HepG2 (cell line): Measurements from ENCODE around the gene SOX4. TPM values are rescaled to one million over a fixed set of nuclear protein-coding genes. Genes with fewer than 3 reads are reported as not detected.

Experiments used
- ATAC-seq: fragments of 200-7000 bp; cut with Tn5 transposase; 3 replicates; pipeline ENCODE4 v1.9.1; 2020; ENCODE audit warnings: mild to moderate bottlenecking, moderate library complexity
- BruUV-seq: library from RNA; stranded (reverse); fragments of 400-500 nt; replicated peaks from 2 replicates; lab custom pipeline; 2021; lab: Mats Ljungman, UMichigan
- CTCF ChIA-PET: fragments of 300-600 bp; formaldehyde crosslinking; extraction: SDS; loops from one replicate; lab custom pipeline; 2021; ENCODE audit warnings: low total read pairs, inconsistent platforms, low intra/inter-chr PET ratio; lab: Yijun Ruan, JAX
- POLR2A ChIA-PET: fragments of 350-600 bp; sonication (Branson Sonifier 250); formaldehyde crosslinking; loops from one replicate; lab custom pipeline; 2020; ENCODE audit warnings: antibody characterized with exemption, inconsistent platforms; lab: Yijun Ruan, JAX
- DNase-seq: peaks from one replicate; pipeline ENCODE4 v3.0.0-alpha.2; 2015; ENCODE audit warnings: low spot score
- FAIRE-seq: peaks from 3 replicates; lab custom pipeline; 2011; peaks lifted over from hg19 to GRCh38; lab: Jason Lieb, UNC
- H2AFZ ChIP-seq: one replicate; pipeline ENCODE4 v1.6.1; 2011; ENCODE audit warnings: low read length, inconsistent platforms
- H3K27ac ChIP-seq: fragments of 300-600 bp; 3 replicates; pipeline ENCODE4 v1.8.0; 2011; ENCODE audit warnings: mixed run types, mild to moderate bottlenecking, mixed read lengths, low read length, inconsistent platforms; ENCODE audit not compliant: insufficient read depth; ENCODE audit errors: extremely low read length
- H3K27me3 ChIP-seq, 2 experiments: fragments of 200-600 bp in 1 of 2; 2 replicates in 1 of 2; 3 replicates in 1 of 2; pipeline versions ENCODE4 v1.6.0 to v1.8.0; 2011; ENCODE audit warnings: low read length in 2 of 2, mild to moderate bottlenecking in 2 of 2, moderate library complexity in 2 of 2, inconsistent platforms in 1 of 2; ENCODE audit not compliant: insufficient read depth in 2 of 2, control insufficient read depth in 1 of 2
- H3K36me3 ChIP-seq, 2 experiments: fragments of 200-600 bp in 1 of 2; replicated peaks in 1 of 2; 2 replicates in 1 of 2; 3 replicates in 1 of 2; pipeline versions ENCODE4 v1.5.1 to v1.8.0; 2011; ENCODE audit warnings: low read length in 2 of 2, inconsistent platforms in 1 of 2; ENCODE audit not compliant: insufficient read depth in 2 of 2, control insufficient read depth in 1 of 2
- H3K4me1 ChIP-seq: 2 replicates; pipeline ENCODE4 v1.5.1; 2012; ENCODE audit warnings: low read length, inconsistent platforms; ENCODE audit not compliant: insufficient read depth
- H3K4me2 ChIP-seq: 2 replicates; pipeline ENCODE4 v1.6.0; 2011; ENCODE audit warnings: low read depth, low read length, inconsistent platforms
- H3K4me3 ChIP-seq, 3 experiments: fragments of 200-600 bp in 1 of 3; sonication (generic), shearing (Covaris generic) in 1 of 3; replicated peaks in 1 of 3; 2 replicates each; pipeline ENCODE4 v1.5.1; 2011 to 2016; ENCODE audit warnings: low read length in 3 of 3, inconsistent platforms in 2 of 3, low read depth in 2 of 3, mild to moderate bottlenecking in 2 of 3, control low read depth in 1 of 3, mixed read lengths in 1 of 3; ENCODE audit not compliant: insufficient read depth in 1 of 3
- H3K79me2 ChIP-seq: one replicate; pipeline ENCODE4 v1.6.1; 2011; ENCODE audit warnings: low read length, inconsistent platforms; ENCODE audit not compliant: insufficient read depth
- H3K9ac ChIP-seq: 2 replicates; pipeline ENCODE4 v1.6.0; 2011; ENCODE audit warnings: mild to moderate bottlenecking, low read depth, low read length, inconsistent platforms; ENCODE audit not compliant: insufficient read depth
- H3K9me3 ChIP-seq: 2 replicates; pipeline ENCODE4 v1.5.1; 2012; ENCODE audit warnings: mild to moderate bottlenecking, low read length
- H4K20me1 ChIP-seq: 2 replicates; pipeline ENCODE4 v1.6.0; 2011; ENCODE audit warnings: inconsistent platforms, mild to moderate bottlenecking, low read length, moderate library complexity; ENCODE audit not compliant: insufficient read depth
- AGO2 ChIP-seq: fragments of 200-400 bp; formaldehyde crosslinking; optimal IDR thresholded peaks from 2 replicates; pipeline ENCODE3; 2017; ENCODE audit warnings: mild to moderate bottlenecking, low read depth, low read length, moderate library complexity
- ESRRA ChIP-seq: sonication (generic); formaldehyde crosslinking; IDR thresholded peaks from 2 replicates; pipeline ENCODE4 v1.5.1; 2020; ENCODE audit warnings: mild to moderate bottlenecking, low read depth, missing genetic modification reagents
- FOSL2 ChIP-seq: sonication (generic); formaldehyde crosslinking; IDR thresholded peaks from 2 replicates; pipeline ENCODE4 v1.4.0; 2020; ENCODE audit warnings: missing genetic modification reagents
- HNF4A ChIP-seq: sonication (generic); formaldehyde crosslinking; IDR thresholded peaks from 2 replicates; pipeline ENCODE4 v1.4.0; 2020; ENCODE audit warnings: missing genetic modification reagents
- NCOA2 ChIP-seq: sonication (generic); formaldehyde crosslinking; IDR thresholded peaks from 2 replicates; pipeline ENCODE4 v1.8.0; 2022; ENCODE audit warnings: inconsistent platforms
- NFE2 ChIP-seq: sonication (generic); formaldehyde crosslinking; IDR thresholded peaks from 2 replicates; pipeline ENCODE4 v1.4.0; 2020; ENCODE audit warnings: missing genetic modification reagents
- POLR2AphosphoS2 ChIP-seq: IDR thresholded peaks from 2 replicates; pipeline ENCODE4 v1.6.1; 2011; ENCODE audit warnings: low read depth, low read length, improper control_type of control experiment
- RARA ChIP-seq: IDR thresholded peaks from 2 replicates; pipeline ENCODE4 v1.6.1; 2016; ENCODE audit warnings: missing genetic modification reagents, missing compliant biosample characterization
- SMAD3 ChIP-seq: sonication (generic); formaldehyde crosslinking; IDR thresholded peaks from 2 replicates; pipeline ENCODE4 v1.4.0; 2020; ENCODE audit warnings: missing genetic modification reagents
- ZNF160 ChIP-seq: sonication (generic); formaldehyde crosslinking; IDR thresholded peaks from 2 replicates; pipeline ENCODE4 v1.8.0; 2022; ENCODE audit warnings: mild to moderate bottlenecking, inconsistent platforms, missing genetic modification reagents
- ZNF256 ChIP-seq: sonication (generic); formaldehyde crosslinking; conservative IDR thresholded peaks from 2 replicates; pipeline ENCODE4 v1.4.0; 2020; ENCODE audit warnings: missing genetic modification reagents
- ZNF367 ChIP-seq: sonication (generic); formaldehyde crosslinking; IDR thresholded peaks from 2 replicates; pipeline ENCODE4 v1.4.0; 2020; ENCODE audit warnings: missing genetic modification reagents, borderline replicate concordance
- ZNF546 ChIP-seq: sonication (generic); formaldehyde crosslinking; conservative IDR thresholded peaks from 2 replicates; pipeline ENCODE4 v1.8.1; 2023; ENCODE audit warnings: mild to moderate bottlenecking, missing genetic modification reagents
- ZNF720 ChIP-seq: sonication (generic); formaldehyde crosslinking; IDR thresholded peaks from 2 replicates; pipeline ENCODE4 v1.4.0; 2020; ENCODE audit warnings: missing genetic modification reagents
- ZNF75D ChIP-seq: sonication (generic); formaldehyde crosslinking; IDR thresholded peaks from 2 replicates; pipeline ENCODE4 v1.8.1; 2023; ENCODE audit warnings: missing genetic modification reagents, mild to moderate bottlenecking, borderline replicate concordance
- WGBS: methylation state at CpG from one replicate; pipeline ENCODE4 v1.1.6; 2017; ENCODE audit warnings: low lambda C conversion rate; 5-methylcytosine and 5-hydroxymethylcytosine counted together
- in situ Hi-C: cut with HindIII; loops from 2 replicates; pipeline ENCODE4 v1.10.0; 2017; ENCODE audit warnings: low pct_unique_long_range_greater_than_20kb; ENCODE audit not compliant: extremely low pct_ligation_motif_present
- intact Hi-C: fragments of 100-400 bp; cut with micrococcal nuclease; formaldehyde crosslinking; loops from one replicate; pipeline ENCODE4 v1.10.0; 2022; ENCODE audit not compliant: unreplicated experiment
- polyA plus RNA-seq, 8 experiments: library from polyadenylated mRNA; depleted of rRNA in 3 of 8; stranded (reverse) in 7 of 8; unstranded in 1 of 8; fragments of >200 nt; fragmentation: Illumina TruSeq in 4 of 8; extraction: Trizol in 4 of 8; gene quantifications; 2 replicates each; pipeline versions ENCODE4 v1.2.1 to v1.2.3, GENCODE V29; 2011 to 2016; ENCODE audit warnings: low read depth in 4 of 8, missing spikeins in 1 of 8, mixed read lengths in 1 of 8; ENCODE audit not compliant: insufficient read depth in 1 of 8
- total RNA-seq, 5 experiments: library from RNA; depleted of rRNA; stranded (reverse); fragments of >200 nt; fragmentation: Illumina TruSeq; extraction: Trizol; gene quantifications; 2 replicates each; pipeline ENCODE4 v1.2.3, GENCODE V29; 2016; ENCODE audit warnings: low read depth in 1 of 5
- TF ChIP-seq, protein P1 (sequence below): sonication (generic); formaldehyde crosslinking; IDR thresholded peaks from 2 replicates; pipeline ENCODE4 v1.9.0; 2021; ENCODE audit warnings: missing genetic modification reagents, mild to moderate bottlenecking, borderline replicate concordance
- TF ChIP-seq, protein P2 (sequence below): IDR thresholded peaks from 2 replicates; pipeline ENCODE4 v1.6.1; 2018; ENCODE audit warnings: missing genetic modification reagents, mild to moderate bottlenecking, missing compliant biosample characterization

The SOX4 gene
- total and polyA plus RNA-seq, 2 of the 13 experiments (the other 11 are each of a cell fraction or from before 2014, with no cell fraction given), result 2.6 to 3.4 TPM

DNA sequence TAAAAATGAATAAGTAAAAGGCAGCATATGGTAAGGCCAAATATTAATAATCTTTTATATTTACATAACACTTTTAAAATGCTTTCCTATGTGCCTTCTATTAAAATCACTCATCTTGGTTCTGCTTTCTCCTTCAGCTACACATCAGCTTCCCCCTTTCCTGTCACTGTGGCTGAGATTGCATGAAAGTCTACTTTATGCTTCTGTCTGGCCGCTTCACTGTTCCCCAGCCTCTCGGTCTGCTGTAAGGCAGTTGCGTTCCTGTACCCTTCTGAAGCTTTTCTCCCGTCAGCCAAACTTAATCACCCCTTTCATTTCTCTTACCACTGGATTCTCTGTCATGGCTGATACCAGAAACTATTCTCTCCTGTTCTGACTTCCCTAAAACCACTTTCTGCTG is 34.6 kb downstream of the SOX4 start (continued):
- TF ChIP-seq ZNF546 (CRISPR knock-in tag), result no peak

DNA sequence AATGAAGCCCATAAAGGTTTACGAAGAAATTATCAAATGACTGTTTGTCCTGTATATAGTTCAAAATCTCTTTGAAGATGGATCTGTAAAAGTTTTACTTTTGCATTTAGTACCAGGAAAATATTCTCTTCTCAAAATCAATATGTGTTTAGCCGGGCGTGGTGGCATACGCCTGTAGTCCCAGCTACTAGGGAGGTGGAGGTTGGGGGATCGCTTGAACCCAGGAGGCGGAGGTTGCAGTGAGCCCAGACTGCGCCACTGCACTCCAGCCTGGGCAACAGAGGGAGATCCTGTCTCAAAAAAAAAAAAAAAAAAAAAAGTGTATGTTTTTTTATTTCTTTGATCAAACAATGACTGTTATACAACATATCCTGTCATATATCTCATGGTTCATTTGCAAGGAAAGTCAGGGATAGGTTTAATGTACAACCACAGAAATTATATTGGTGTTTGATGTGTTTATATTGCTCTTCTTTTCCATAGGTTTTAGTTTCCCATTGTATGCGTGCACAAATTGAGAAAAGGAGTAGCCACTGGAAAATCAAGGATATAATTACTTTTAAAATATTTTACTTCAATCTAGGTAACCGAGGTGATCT is 40.1 kb downstream of the SOX4 start:
- 81% methylated on average over 9 of the region's 9 CpGs for WGBS
- Histone ChIP-seq H3K36me3 (no peaks in the 10 kb centered on the region), H3K9me3 (no peaks in the 10 kb centered on the region), H3K4me3 (no peak overlapping the region), H3K27ac (no peak overlapping the region), H3K27me3 (no peaks in the 10 kb centered on the region; a peak in 1 of 5 replicates)
- ATAC-seq (no peak), FAIRE-seq (no peak)
- no TSS peak for BruUV-seq
- in situ Hi-C loops (no loop called here), intact Hi-C loops (no loop called here)
- CTCF ChIA-PET, result no interaction called here
- TF ChIP-seq POLR2AphosphoS2 (no peak), ZNF75D (CRISPR knock-in tag) (no peak), ZNF720 (no peak), ZNF367 (CRISPR knock-in tag) (no peak), AGO2 (no peak), SMAD3 (CRISPR knock-in tag) (no peak)
- TF ChIP-seq, all 625 proteins: peak for 0
- POLR2A ChIA-PET, result no interaction called here
- no peaks in the 10 kb centered on the region for H4K20me1 ChIP-seq
- H3K4me1 ChIP-seq, result peaks cover 6% of the 10 kb centered on the region; the same call in 1 of the 2 replicates
- H2AFZ ChIP-seq, result no peak overlapping the region
- no peak for DNase-seq
- H3K79me2 ChIP-seq, result no peaks in the 10 kb centered on the region
- H3K9ac ChIP-seq, result no peak overlapping the region
- H3K4me2 ChIP-seq, result no peak overlapping the region

- ATAC-seq (peak; percentile 46), DNase-seq (peak; percentile 30), FAIRE-seq (peak; percentile 21)
- Histone ChIP-seq H4K20me1 (no peaks in the 10 kb centered on the region), H3K4me1 (peaks cover 6% of the 10 kb centered on the region; the same call in 1 of the 2 replicates), H3K27me3 (no peaks in the 10 kb centered on the region; a peak in 1 of 5 replicates), H3K4me2 (no peak overlapping the region), H3K9ac (no peak overlapping the region), H3K4me3 (no peak overlapping the region), H3K79me2 (no peaks in the 10 kb centered on the region), H3K36me3 (no peaks in the 10 kb centered on the region), H3K27ac (no peak overlapping the region), H2AFZ (no peak overlapping the region), H3K9me3 (no peaks in the 10 kb centered on the region)
- intact Hi-C loops, result no loop called here
- 4% methylated on average over 4 of the region's 4 CpGs for WGBS
- POLR2A ChIA-PET, result no interaction called here
- CTCF ChIA-PET, result no interaction called here
- in situ Hi-C loops, result no loop called here
- BruUV-seq, result no TSS peak
- TF ChIP-seq NCOA2 (no peak), HNF4A (CRISPR knock-in tag) (peak; percentile 38; the same call in 1 of the 2 replicates), ZNF256 (CRISPR knock-in tag) (no peak), RARA (CRISPR knock-in tag) (0 out of 2 replicates have a peak, but pooled peaks have one; percentile 11), FOSL2 (peak; percentile 65), NFE2 (no peak), ESRRA (peak; percentile 44; the same call in 1 of the 2 replicates), ZNF160 (CRISPR knock-in tag) (no peak)
- TF ChIP-seq, protein P1, sequence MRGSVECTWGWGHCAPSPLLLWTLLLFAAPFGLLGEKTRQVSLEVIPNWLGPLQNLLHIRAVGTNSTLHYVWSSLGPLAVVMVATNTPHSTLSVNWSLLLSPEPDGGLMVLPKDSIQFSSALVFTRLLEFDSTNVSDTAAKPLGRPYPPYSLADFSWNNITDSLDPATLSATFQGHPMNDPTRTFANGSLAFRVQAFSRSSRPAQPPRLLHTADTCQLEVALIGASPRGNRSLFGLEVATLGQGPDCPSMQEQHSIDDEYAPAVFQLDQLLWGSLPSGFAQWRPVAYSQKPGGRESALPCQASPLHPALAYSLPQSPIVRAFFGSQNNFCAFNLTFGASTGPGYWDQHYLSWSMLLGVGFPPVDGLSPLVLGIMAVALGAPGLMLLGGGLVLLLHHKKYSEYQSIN (CRISPR knock-in tag), result no peak
- TF ChIP-seq, protein P2, sequence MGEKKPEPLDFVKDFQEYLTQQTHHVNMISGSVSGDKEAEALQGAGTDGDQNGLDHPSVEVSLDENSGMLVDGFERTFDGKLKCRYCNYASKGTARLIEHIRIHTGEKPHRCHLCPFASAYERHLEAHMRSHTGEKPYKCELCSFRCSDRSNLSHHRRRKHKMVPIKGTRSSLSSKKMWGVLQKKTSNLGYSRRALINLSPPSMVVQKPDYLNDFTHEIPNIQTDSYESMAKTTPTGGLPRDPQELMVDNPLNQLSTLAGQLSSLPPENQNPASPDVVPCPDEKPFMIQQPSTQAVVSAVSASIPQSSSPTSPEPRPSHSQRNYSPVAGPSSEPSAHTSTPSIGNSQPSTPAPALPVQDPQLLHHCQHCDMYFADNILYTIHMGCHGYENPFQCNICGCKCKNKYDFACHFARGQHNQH (CRISPR knock-in tag), result peak; percentile 41; the same call in 1 of the 2 replicates
These were observed 41.0 kb downstream of the SOX4 start for GRCh38 chr6:21634582-21634981.
